ENCODE results near the gene BARX2. TPM values are rescaled to one million over a fixed set of nuclear protein-coding genes. Genes with fewer than 3 reads are reported as not detected.
"Not testable (repeated sequence)": the region's sequence is repeated elsewhere in the genome, so short reads cannot be mapped to it uniquely, and the experiment has no call there.

The BARX2 gene
- total RNA-seq, 4 donors from 2014 or later, result not detected

GRCh38 chr11:129331871-129332274 lies 43.8 kb upstream of the BARX2 start:
- H3K27me3 ChIP-seq, result no peaks in the 10 kb centered on the region
- H3K4me3 ChIP-seq, result no peak overlapping the region
- intact Hi-C loops (cut with DNase I), result loop anchor here (2.0 to 10.0 kb wide), 3 partner anchors 100 to 447 kb away; no protein-coding TSS in a partner anchor
- WGBS, result 2% methylated on average over 8 of the region's 11 CpGs
- no peak overlapping the region for H3K27ac ChIP-seq (replicated peaks in 1 of 4)
- H3K36me3 ChIP-seq, result no peaks in the 10 kb centered on the region
- DNase-seq (ENCODE audit: extremely low spot score), result no peak
- H3K9me3 ChIP-seq, result no peaks in the 10 kb centered on the region
- TF ChIP-seq CTCF (IDR thresholded peaks at IDR 0.05), result peak; percentile 83 to 90 (median 87)
- no peak for TF ChIP-seq EP300 (IDR thresholded peaks at IDR 0.05)
- peaks cover 0 to 7% (median 0%) of the 10 kb centered on the region in 4 donors for H3K4me1 ChIP-seq

- Histone ChIP-seq H3K4me3 (no peak overlapping the region), H3K9me3 (no peaks in the 10 kb centered on the region), H3K27ac (replicated peaks in 1 of 4) (no peak overlapping the region), H3K27me3 (no peaks in the 10 kb centered on the region), H3K4me1 (peaks cover 0 to 7% (median 0%) of the 10 kb centered on the region in 4 donors), H3K36me3 (no peaks in the 10 kb centered on the region)
- TF ChIP-seq EP300 (IDR thresholded peaks at IDR 0.05), result no peak
- TF ChIP-seq POLR2A (IDR thresholded peaks at IDR 0.05; ENCODE audit: low read depth), result no peak
- no peak for TF ChIP-seq CTCF (IDR thresholded peaks at IDR 0.05)
- no peak for TF ChIP-seq POLR2AphosphoS5 (IDR thresholded peaks at IDR 0.05)
- intact Hi-C loops (cut with DNase I), result loop anchor here (5.0 to 10.0 kb wide), 2 partner anchors 102 to 449 kb away; no protein-coding TSS in a partner anchor
- no peak for DNase-seq (ENCODE audit: extremely low spot score)
These were observed 41.8 kb upstream of the BARX2 start for GRCh38 chr11:129333873-129334272.

GRCh38 chr11:129344301-129344940 lies 31.2 kb upstream of the BARX2 start:
- intact Hi-C loops (cut with DNase I); H3K27me3 ChIP-seq: not testable (repeated sequence)
- 87% methylated on average over 23 of the region's 23 CpGs for WGBS

GRCh38 chr11:129346916-129347315 lies 28.7 kb upstream of the BARX2 start:
- Histone ChIP-seq H3K27ac (replicated peaks in 1 of 4) (no peak overlapping the region), H3K9me3 (no peaks in the 10 kb centered on the region), H3K27me3 (peaks cover 0 to 10% (median 0%) of the 10 kb centered on the region in 4 donors), H3K4me3 (no peak overlapping the region), H3K36me3 (no peaks in the 10 kb centered on the region), H3K4me1 (no peaks in the 10 kb centered on the region)
- TF ChIP-seq CTCF (IDR thresholded peaks at IDR 0.05), result no peak
- TF ChIP-seq POLR2AphosphoS5 (IDR thresholded peaks at IDR 0.05), result no peak
- no peak for TF ChIP-seq EP300 (IDR thresholded peaks at IDR 0.05)
- TF ChIP-seq POLR2A (IDR thresholded peaks at IDR 0.05; ENCODE audit: low read depth), result no peak
- no peak for DNase-seq (ENCODE audit: extremely low spot score)
- intact Hi-C loops (cut with DNase I), result no loop called here
- WGBS, result 94% methylated on average over 2 of the region's 2 CpGs

More at GRCh38 chr11:129344301-129344940, 31.2 kb upstream of the BARX2 start:
- H3K27ac ChIP-seq (replicated peaks in 1 of 4); H3K4me1 ChIP-seq; H3K36me3 ChIP-seq; H3K4me3 ChIP-seq; H3K9me3 ChIP-seq; DNase-seq (ENCODE audit: extremely low spot score): not testable (repeated sequence)

GRCh38 chr11:129348813-129349212 lies 26.8 kb upstream of the BARX2 start:
- Histone ChIP-seq H3K9me3 (no peaks in the 10 kb centered on the region), H3K4me1 (no peaks in the 10 kb centered on the region), H3K4me3 (no peak overlapping the region), H3K27me3 (peaks cover 0 to 10% (median 0%) of the 10 kb centered on the region in 4 donors), H3K36me3 (no peaks in the 10 kb centered on the region), H3K27ac (replicated peaks in 1 of 4) (no peak overlapping the region)
- TF ChIP-seq EP300 (IDR thresholded peaks at IDR 0.05) (no peak), CTCF (IDR thresholded peaks at IDR 0.05) (no peak), POLR2AphosphoS5 (IDR thresholded peaks at IDR 0.05) (no peak)
- intact Hi-C loops (cut with DNase I), result no loop called here
- DNase-seq (ENCODE audit: extremely low spot score), result no peak

Data from esophagus muscularis mucosa (tissue), 4 donors.